PFSK-1 (cell line): ENCODE results near the gene CWC15.

ENCODE experiments used
- FOXP2 ChIP-seq: optimal IDR thresholded peaks from 2 replicates; pipeline ENCODE3; 2011; ENCODE audit warnings: borderline replicate concordance, control low read depth, inconsistent platforms; ENCODE audit not compliant: insufficient read depth; ENCODE audit errors: extremely low read length, extremely low read depth
- POLR2AphosphoS5 ChIP-seq: IDR thresholded peaks from 2 replicates; pipeline ENCODE4 v1.6.1; 2012; ENCODE audit warnings: low read depth, mild to moderate bottlenecking, control low read depth, low read length, moderate library complexity
- SIN3A ChIP-seq: IDR thresholded peaks from 2 replicates; pipeline ENCODE4 v1.6.1; 2012; ENCODE audit warnings: mild to moderate bottlenecking, low read length, moderate library complexity, borderline replicate concordance; ENCODE audit not compliant: insufficient read depth
- TAF1 ChIP-seq: IDR thresholded peaks from 2 replicates; pipeline ENCODE4 v1.6.1; 2012; ENCODE audit warnings: low read length, control low read depth, borderline replicate concordance; ENCODE audit not compliant: insufficient read depth
- TF ChIP-seq, protein P1 (sequence below), 2 experiments: IDR thresholded peaks; 2 replicates each; pipeline versions ENCODE4 v1.6.1 to v1.8.0; 2011 to 2012; ENCODE audit warnings: low read depth in 2 of 2, low read length in 2 of 2, control low read depth in 1 of 2, inconsistent platforms in 1 of 2, mild to moderate bottlenecking in 1 of 2, moderate library complexity in 1 of 2; ENCODE audit not compliant: insufficient read depth in 1 of 2

CWC15 gene

DNA sequence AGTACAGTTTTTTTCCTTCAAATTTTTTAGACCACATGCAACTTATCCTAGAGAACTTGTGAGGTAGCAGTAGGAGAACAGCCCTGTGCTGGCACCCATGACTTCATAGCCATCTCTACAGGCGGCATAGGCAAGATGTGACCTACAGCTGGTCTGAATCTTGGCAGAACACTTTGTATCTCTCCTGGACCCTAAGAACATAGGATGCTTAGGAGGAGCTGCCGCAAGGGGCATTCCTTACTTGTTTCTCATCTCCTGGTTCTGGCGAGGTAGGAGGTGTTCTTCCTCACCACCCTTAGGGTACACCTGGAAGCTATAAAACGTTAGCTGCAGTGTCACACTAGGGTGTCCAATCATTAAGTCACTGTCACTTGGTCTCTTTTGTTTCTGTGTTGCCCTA is 16.4 kb downstream of the CWC15 start:
- TF ChIP-seq POLR2AphosphoS5 (no peak), TAF1 (no peak), SIN3A (no peak), FOXP2 (no peak)
- TF ChIP-seq, protein P1, sequence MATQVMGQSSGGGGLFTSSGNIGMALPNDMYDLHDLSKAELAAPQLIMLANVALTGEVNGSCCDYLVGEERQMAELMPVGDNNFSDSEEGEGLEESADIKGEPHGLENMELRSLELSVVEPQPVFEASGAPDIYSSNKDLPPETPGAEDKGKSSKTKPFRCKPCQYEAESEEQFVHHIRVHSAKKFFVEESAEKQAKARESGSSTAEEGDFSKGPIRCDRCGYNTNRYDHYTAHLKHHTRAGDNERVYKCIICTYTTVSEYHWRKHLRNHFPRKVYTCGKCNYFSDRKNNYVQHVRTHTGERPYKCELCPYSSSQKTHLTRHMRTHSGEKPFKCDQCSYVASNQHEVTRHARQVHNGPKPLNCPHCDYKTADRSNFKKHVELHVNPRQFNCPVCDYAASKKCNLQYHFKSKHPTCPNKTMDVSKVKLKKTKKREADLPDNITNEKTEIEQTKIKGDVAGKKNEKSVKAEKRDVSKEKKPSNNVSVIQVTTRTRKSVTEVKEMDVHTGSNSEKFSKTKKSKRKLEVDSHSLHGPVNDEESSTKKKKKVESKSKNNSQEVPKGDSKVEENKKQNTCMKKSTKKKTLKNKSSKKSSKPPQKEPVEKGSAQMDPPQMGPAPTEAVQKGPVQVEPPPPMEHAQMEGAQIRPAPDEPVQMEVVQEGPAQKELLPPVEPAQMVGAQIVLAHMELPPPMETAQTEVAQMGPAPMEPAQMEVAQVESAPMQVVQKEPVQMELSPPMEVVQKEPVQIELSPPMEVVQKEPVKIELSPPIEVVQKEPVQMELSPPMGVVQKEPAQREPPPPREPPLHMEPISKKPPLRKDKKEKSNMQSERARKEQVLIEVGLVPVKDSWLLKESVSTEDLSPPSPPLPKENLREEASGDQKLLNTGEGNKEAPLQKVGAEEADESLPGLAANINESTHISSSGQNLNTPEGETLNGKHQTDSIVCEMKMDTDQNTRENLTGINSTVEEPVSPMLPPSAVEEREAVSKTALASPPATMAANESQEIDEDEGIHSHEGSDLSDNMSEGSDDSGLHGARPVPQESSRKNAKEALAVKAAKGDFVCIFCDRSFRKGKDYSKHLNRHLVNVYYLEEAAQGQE (IDR thresholded peaks at IDR 0.05; ENCODE audit: insufficient read depth in 1 of 2, low read depth in 2 of 2, low read length in 2 of 2) = no peak

DNA sequence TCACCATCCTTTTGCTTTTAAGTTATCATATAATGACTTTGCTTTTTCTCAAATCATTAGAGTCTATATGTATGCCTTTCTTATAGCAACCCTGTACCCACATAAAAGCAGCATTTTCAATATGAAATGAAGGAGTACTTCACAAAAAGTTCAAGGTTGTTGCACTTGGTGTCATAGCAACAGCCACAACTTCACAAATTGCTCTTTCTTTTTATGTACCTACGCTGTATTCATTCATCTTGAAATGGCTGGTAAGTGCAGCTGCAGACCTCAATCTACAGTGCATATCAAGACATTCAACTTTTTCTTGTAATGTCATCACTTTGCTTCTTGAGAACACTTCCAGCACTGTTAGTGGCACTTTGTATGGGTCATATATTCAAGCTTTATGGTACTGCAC is 18.6 kb downstream of the CWC15 start:
- TF ChIP-seq SIN3A (no peak), TAF1 (no peak), FOXP2 (no peak), POLR2AphosphoS5 (no peak)
- TF ChIP-seq, protein P1 (IDR thresholded peaks at IDR 0.05; ENCODE audit: insufficient read depth in 1 of 2, low read depth in 2 of 2, low read length in 2 of 2) = no peak

DNA sequence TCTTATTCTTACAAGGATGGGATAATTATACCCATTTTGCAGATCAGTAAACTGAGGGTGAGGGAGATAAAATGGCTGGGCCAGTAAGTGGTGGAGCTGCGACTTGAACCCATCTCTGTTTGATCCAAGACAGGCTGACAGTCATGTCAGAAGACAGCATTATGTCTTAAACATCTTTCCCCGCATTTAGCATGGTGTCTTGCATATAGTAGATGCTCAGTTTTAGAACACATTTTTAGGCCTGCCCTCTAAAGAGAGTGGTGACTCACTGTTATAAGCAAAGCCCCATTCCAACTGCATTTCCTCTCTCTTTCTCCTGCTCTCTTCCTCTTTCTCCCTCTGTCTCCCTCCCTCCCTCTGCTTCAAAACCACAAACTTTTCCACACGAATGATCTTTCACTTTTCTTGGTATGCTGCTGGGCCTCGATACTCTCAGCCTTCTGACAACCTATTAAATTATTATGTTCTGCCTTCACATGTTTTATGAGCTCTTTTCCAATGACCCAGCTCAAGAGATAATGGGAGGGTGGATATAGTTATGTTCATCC is 25.2 kb downstream of the CWC15 start:
- TF ChIP-seq FOXP2 (no peak), POLR2AphosphoS5 (no peak), SIN3A (no peak), TAF1 (no peak)
- TF ChIP-seq, protein P1 (IDR thresholded peaks at IDR 0.05; ENCODE audit: insufficient read depth in 1 of 2, low read depth in 2 of 2, low read length in 2 of 2) = no peak

DNA sequence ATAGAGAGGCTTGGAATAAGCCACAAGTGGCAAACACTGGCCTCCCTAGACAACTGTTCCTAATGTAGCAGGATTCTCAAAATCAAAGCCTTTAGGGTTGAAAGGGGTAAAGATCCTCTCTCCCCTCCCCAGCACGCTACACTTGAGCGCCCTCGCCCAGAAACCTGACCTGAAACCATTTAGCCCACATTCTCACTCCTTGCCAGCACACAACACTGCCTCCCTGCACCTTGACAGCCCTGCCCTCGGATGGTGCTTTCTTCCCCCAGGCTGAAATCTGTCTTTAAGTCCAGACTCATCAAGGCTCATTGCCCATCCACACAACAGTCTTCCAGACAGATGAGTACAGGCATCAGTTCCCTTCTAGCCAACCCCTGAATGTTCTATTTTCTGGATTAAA is 26.5 kb downstream of the CWC15 start:
- TF ChIP-seq FOXP2 (no peak), TAF1 (no peak), POLR2AphosphoS5 (no peak), SIN3A (no peak)
- TF ChIP-seq, protein P1 (IDR thresholded peaks at IDR 0.05; ENCODE audit: insufficient read depth in 1 of 2, low read depth in 2 of 2, low read length in 2 of 2) = no peak

DNA sequence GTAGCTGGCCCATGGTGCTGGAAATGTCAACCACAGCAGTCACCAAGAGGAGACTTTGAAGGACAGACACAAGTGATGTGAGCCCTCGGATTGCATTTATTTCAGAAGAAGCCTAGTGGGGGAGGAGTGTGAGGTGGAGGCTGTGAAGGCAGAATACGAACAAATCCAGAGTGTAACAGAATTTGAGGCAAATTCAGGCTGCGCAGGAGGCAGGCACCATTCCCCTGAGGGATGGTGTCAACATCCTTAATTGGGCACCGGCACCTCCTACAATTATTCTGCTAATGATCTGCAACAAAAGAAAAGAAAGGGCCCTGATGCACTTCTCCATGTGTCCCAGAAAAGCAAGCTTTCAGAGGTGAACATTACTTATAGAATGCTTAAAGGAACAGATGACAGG is 32.2 kb downstream of the CWC15 start:
- no peak for TF ChIP-seq POLR2AphosphoS5
- TF ChIP-seq TAF1 = no peak
- TF ChIP-seq, protein P1 (IDR thresholded peaks at IDR 0.05; ENCODE audit: insufficient read depth in 1 of 2, low read depth in 2 of 2, low read length in 2 of 2) = no peak
- TF ChIP-seq FOXP2 = no peak
- no peak for TF ChIP-seq SIN3A
